H1 (cell line): Measurements from ENCODE around the gene COQ2.

ENCODE experiments used
- BCL11A ChIP-seq, 2 experiments: IDR thresholded peaks; one replicate each; pipeline ENCODE4 v1.6.1; 2011; ENCODE audit warnings: low read depth in 2 of 2, low read length in 2 of 2, mild to moderate bottlenecking in 2 of 2
- BRCA1 ChIP-seq: IDR thresholded peaks from 2 replicates; pipeline ENCODE4 v1.6.1; 2012; ENCODE audit warnings: low read depth, low read length, improper control_type of control experiment
- CHD1 ChIP-seq: IDR thresholded peaks from 2 replicates; pipeline ENCODE4 v1.6.1; 2012; ENCODE audit warnings: low read depth, low read length, improper control_type of control experiment
- CHD2 ChIP-seq: IDR thresholded peaks from 2 replicates; pipeline ENCODE4 v1.6.1; 2012; ENCODE audit warnings: low read length, improper control_type of control experiment
- CREB1 ChIP-seq: IDR thresholded peaks from 2 replicates; pipeline ENCODE4 v1.6.1; 2012; ENCODE audit warnings: inconsistent platforms
- EZH2 ChIP-seq: fragments of 200-600 bp; sonication (generic); IDR thresholded peaks from 2 replicates; pipeline ENCODE4 v1.7.1; 2012; ENCODE audit warnings: low read depth, mild to moderate bottlenecking, moderate library complexity, low read length, inconsistent platforms; ENCODE audit not compliant: severe bottlenecking
- POLR2AphosphoS5 ChIP-seq: IDR thresholded peaks from 2 replicates; pipeline ENCODE4 v1.6.1; 2011; ENCODE audit warnings: low read depth, low read length
- RFX5 ChIP-seq: IDR thresholded peaks from 2 replicates; pipeline ENCODE4 v1.6.1; 2011; ENCODE audit warnings: low read depth, low read length, improper control_type of control experiment, borderline replicate concordance
- SP2 ChIP-seq: IDR thresholded peaks from 2 replicates; pipeline ENCODE4 v1.6.1; 2012; ENCODE audit warnings: mild to moderate bottlenecking, low read length, inconsistent platforms
- YY1 ChIP-seq: IDR thresholded peaks from 2 replicates; pipeline ENCODE4 v1.6.1; 2011; ENCODE audit warnings: low read depth, mild to moderate bottlenecking, low read length
- TF ChIP-seq, protein P1 (sequence below), 3 experiments: IDR thresholded peaks; 1 replicate in 2 of 3; 2 replicates in 1 of 3; pipeline versions ENCODE4 v1.5.1 to v1.6.1; 2011; ENCODE audit warnings: low read length in 3 of 3, mild to moderate bottlenecking in 3 of 3, inconsistent platforms in 2 of 3, low read depth in 1 of 3, moderate library complexity in 1 of 3; ENCODE audit not compliant: insufficient read depth in 1 of 3; ENCODE audit errors: control extremely low read depth in 1 of 3
- TF ChIP-seq, protein P2 (sequence below): IDR thresholded peaks from 2 replicates; pipeline ENCODE4 v1.6.1; 2011; ENCODE audit warnings: low read depth, mild to moderate bottlenecking, low read length; ENCODE audit not compliant: insufficient read depth
- TF ChIP-seq, protein P3 (sequence below): IDR thresholded peaks from 2 replicates; pipeline ENCODE4 v1.6.1; 2012; ENCODE audit warnings: low read length, inconsistent platforms

GRCh38 chr4:83269256-83269655, 15.3 kb downstream of the COQ2 start:
- TF ChIP-seq CHD1 (no peak), CHD2 (no peak), POLR2AphosphoS5 (no peak), YY1 (no peak), CREB1 (no peak), BRCA1 (no peak), RFX5 (no peak), EZH2 (no peak), SP2 (no peak), BCL11A (IDR thresholded peaks at IDR 0.05; ENCODE audit: low read depth in 2 of 2, low read length in 2 of 2) (no peak)
- TF ChIP-seq, protein P1, sequence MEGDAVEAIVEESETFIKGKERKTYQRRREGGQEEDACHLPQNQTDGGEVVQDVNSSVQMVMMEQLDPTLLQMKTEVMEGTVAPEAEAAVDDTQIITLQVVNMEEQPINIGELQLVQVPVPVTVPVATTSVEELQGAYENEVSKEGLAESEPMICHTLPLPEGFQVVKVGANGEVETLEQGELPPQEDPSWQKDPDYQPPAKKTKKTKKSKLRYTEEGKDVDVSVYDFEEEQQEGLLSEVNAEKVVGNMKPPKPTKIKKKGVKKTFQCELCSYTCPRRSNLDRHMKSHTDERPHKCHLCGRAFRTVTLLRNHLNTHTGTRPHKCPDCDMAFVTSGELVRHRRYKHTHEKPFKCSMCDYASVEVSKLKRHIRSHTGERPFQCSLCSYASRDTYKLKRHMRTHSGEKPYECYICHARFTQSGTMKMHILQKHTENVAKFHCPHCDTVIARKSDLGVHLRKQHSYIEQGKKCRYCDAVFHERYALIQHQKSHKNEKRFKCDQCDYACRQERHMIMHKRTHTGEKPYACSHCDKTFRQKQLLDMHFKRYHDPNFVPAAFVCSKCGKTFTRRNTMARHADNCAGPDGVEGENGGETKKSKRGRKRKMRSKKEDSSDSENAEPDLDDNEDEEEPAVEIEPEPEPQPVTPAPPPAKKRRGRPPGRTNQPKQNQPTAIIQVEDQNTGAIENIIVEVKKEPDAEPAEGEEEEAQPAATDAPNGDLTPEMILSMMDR (IDR thresholded peaks at IDR 0.05; ENCODE audit: control extremely low read depth in 1 of 3, insufficient read depth in 1 of 3, low read depth in 1 of 3, low read length in 3 of 3) = no peak
- TF ChIP-seq, protein P2, sequence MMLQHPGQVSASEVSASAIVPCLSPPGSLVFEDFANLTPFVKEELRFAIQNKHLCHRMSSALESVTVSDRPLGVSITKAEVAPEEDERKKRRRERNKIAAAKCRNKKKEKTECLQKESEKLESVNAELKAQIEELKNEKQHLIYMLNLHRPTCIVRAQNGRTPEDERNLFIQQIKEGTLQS = no peak
- TF ChIP-seq, protein P3, sequence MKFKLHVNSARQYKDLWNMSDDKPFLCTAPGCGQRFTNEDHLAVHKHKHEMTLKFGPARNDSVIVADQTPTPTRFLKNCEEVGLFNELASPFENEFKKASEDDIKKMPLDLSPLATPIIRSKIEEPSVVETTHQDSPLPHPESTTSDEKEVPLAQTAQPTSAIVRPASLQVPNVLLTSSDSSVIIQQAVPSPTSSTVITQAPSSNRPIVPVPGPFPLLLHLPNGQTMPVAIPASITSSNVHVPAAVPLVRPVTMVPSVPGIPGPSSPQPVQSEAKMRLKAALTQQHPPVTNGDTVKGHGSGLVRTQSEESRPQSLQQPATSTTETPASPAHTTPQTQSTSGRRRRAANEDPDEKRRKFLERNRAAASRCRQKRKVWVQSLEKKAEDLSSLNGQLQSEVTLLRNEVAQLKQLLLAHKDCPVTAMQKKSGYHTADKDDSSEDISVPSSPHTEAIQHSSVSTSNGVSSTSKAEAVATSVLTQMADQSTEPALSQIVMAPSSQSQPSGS = no peak
